GM13977 (cell line): ENCODE data around the gene TRAPPC13.

Source experiments
- DNase-seq: peaks from one replicate; pipeline ENCODE4 v3.0.0; 2012; ENCODE audit warnings: low spot score
- in situ Hi-C: fragments of 300-500 bp; cut with MboI; formaldehyde crosslinking; loops from one replicate; pipeline ENCODE4 v1.12.0; 2022; ENCODE audit warnings: low sequenced_read_pairs, low pct_unique_long_range_greater_than_20kb, mixed read lengths, inconsistent platforms; ENCODE audit not compliant: unreplicated experiment
- TF ChIP-seq, protein P1 (sequence below): IDR thresholded peaks from 2 replicates; pipeline ENCODE4 v1.5.1; 2012; ENCODE audit warnings: mild to moderate bottlenecking, control low read depth; ENCODE audit not compliant: insufficient read depth; ENCODE audit errors: extremely low read depth, missing control alignments

Gene TRAPPC13

DNA sequence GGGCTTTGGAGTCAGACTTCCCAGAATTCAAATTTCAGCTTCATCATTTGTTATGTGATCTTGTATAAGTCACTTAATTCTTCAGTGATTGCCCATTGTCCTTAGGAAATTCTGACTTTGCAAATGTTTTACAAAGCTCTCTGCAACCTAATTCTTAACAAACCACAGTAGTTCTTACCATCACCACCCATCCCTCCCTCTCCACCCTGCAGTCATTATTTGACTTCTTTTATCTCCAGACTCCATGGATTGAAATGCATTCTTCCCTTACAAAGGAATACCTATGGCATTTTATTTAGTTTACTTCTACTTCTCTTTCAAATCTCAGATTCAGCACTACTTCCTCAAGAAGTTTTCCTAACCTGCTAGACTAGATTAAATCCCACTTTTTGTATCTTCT lies 23.1 kb downstream of the TRAPPC13 start:
- TF ChIP-seq, protein P1, sequence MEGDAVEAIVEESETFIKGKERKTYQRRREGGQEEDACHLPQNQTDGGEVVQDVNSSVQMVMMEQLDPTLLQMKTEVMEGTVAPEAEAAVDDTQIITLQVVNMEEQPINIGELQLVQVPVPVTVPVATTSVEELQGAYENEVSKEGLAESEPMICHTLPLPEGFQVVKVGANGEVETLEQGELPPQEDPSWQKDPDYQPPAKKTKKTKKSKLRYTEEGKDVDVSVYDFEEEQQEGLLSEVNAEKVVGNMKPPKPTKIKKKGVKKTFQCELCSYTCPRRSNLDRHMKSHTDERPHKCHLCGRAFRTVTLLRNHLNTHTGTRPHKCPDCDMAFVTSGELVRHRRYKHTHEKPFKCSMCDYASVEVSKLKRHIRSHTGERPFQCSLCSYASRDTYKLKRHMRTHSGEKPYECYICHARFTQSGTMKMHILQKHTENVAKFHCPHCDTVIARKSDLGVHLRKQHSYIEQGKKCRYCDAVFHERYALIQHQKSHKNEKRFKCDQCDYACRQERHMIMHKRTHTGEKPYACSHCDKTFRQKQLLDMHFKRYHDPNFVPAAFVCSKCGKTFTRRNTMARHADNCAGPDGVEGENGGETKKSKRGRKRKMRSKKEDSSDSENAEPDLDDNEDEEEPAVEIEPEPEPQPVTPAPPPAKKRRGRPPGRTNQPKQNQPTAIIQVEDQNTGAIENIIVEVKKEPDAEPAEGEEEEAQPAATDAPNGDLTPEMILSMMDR: no peak
- no peak for DNase-seq
- in situ Hi-C loops: no loop called here

DNA sequence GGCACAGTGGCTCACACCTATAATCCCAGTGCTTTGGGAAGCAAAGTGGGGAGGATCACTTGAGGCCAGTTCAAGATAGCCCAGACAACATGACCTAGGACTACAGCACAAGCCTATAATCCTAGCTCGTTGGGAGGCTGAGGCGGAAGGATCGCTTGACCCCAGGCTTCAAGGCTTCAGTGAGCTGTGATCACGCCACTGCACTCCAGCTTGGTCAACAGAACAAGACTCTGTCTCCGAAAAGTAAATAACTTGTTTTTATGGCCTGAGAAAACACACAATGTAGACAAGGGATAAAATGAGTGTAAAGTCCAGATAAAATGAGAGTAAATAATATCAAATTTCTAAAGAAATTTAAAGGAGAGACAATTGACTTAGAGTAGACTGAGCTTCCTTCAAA lies 26.3 kb downstream of the TRAPPC13 start:
- DNase-seq: no peak
- TF ChIP-seq, protein P1: no peak
- in situ Hi-C loops: no loop called here

DNA sequence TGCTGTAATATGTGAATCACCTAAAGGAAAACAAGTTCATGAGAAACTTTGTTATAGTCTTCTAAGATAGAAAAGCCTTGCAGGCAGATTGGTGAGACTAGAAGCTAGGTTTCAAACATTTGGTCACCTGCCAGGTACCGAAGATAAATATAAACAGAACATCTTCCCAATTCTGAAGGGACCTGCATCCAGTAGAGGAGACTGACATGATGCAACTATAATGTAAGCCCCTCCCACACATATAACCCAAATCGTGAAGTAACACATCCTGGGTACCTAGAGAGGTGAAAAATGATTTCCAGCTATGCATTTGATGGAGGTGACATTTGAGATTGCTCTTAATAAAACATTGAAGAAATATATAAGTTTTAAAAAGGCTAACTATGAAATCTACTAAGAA lies 29.9 kb downstream of the TRAPPC13 start:
- no peak for DNase-seq
- in situ Hi-C loops: no loop called here
- TF ChIP-seq, protein P1: no peak

DNA sequence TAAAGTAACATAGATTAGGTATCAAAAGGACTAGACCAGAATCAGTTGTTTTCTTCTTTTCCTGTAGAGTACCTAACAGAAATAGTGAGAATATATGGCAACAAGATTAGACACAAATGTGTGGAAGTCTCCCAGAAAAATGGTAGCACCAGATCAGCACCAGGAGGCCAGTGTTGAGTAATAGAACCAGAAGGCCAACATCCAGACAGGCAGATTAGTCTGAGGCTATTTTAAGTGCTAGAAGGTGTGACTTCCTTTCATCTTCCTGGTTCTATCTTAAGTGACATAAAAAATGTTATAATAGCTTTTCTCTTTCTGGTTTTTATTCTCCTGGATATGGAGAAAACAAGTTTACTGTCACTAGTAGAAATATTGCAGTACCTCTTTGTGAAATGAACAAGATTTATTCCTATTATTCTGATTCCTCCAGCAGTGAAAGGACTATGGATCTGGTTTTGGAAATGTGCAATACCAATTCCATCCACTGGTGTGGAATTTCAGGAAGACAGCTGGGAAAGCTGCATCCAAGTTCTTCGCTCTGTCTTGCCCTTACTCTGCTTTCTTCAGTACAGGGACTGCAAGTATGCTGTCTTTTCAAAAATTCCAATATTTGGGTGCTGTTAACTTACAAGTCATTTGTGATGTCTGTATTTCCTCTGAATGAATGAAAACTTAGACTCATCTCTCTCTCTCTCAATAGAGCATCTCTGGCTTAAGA lies 39.1 kb downstream of the TRAPPC13 start:
- TF ChIP-seq, protein P1: no peak
- in situ Hi-C loops: no loop called here
- DNase-seq: no peak

DNA sequence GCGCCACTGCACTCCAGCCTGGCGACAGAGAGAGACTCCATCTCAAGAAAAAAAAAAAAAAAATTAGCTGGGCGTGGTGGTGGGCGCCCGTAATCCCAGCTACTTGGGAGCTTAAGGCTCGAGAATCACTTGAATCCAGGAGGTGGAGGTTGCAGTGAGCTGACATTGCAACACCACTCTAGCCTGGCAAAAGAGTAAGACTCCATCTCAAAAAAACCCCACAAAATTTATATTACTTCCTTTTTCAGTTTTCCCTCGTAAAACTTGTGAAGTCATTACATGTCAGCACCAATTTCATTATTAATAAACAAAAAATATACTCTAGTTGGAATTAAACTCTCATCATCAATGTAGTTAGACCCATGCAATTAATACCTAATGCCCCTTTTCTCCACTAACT lies 43.9 kb downstream of the TRAPPC13 start:
- TF ChIP-seq, protein P1: no peak
- DNase-seq: no peak
- in situ Hi-C loops: no loop called here

DNA sequence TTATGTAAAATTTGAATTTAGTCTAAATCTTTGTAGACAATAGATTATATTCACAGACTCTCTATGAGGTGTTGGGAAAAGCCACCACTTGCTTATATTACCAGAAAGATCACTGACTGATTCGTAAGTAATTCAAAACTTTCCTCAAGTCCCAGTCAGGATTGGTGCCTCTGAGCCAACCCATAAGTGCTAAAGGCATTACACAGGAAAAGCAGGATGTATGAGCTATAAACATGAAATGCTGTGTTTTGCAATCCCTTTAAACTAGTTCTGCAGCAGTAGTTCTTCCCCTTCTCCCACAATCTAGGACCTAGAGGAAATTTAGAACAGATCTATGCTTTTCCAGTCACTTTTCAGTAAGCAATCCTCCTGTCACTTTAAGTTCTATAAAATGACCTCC lies 48.0 kb downstream of the TRAPPC13 start:
- DNase-seq: no peak
- TF ChIP-seq, protein P1: no peak
- in situ Hi-C loops: no loop called here
